K562 (cell line): ENCODE measurements around the gene ZNF626. TPM values are rescaled to one million over a fixed set of nuclear protein-coding genes. Genes with fewer than 3 reads are reported as not detected.

ENCODE experiments used
- E2F6 ChIP-seq, 2 experiments: IDR thresholded peaks; 2 replicates each; pipeline ENCODE4 v1.6.1; 2011; ENCODE audit warnings: borderline replicate concordance in 1 of 2, control low read depth in 1 of 2, low read depth in 1 of 2, low read length in 1 of 2, mild to moderate bottlenecking in 1 of 2, mixed read lengths in 1 of 2, moderate library complexity in 1 of 2; ENCODE audit not compliant: insufficient read depth in 1 of 2, insufficient read length in 1 of 2, poor library complexity in 1 of 2, severe bottlenecking in 1 of 2; ENCODE audit errors: extremely low read depth in 1 of 2
- KLF10 ChIP-seq: fragments of 250-450 bp; sonication (Bioruptor Pico); IDR thresholded peaks from 2 replicates; pipeline ENCODE4 v1.6.1; 2021; ENCODE audit warnings: matching md5 sums
- MTA3 ChIP-seq: fragments of 450-650 bp; formaldehyde crosslinking; IDR thresholded peaks from 2 replicates; pipeline ENCODE4 v1.6.1; 2017; ENCODE audit warnings: mild to moderate bottlenecking, borderline replicate concordance
- PCBP1 ChIP-seq: fragments of 200-400 bp; formaldehyde crosslinking; IDR thresholded peaks from 2 replicates; pipeline ENCODE4 v1.6.1; 2018; ENCODE audit warnings: mild to moderate bottlenecking, low read depth, low read length; ENCODE audit not compliant: poor library complexity, severe bottlenecking
- PHF20 ChIP-seq: fragments of 450-650 bp; IDR thresholded peaks from 2 replicates; pipeline ENCODE4 v1.6.1; 2018; ENCODE audit not compliant: partially characterized antibody
- TARDBP ChIP-seq: fragments of 450-650 bp; IDR thresholded peaks from 2 replicates; pipeline ENCODE4 v1.6.1; 2016
- TBP ChIP-seq: optimal IDR thresholded peaks from 2 replicates; pipeline ENCODE3; 2011; ENCODE audit warnings: low read depth, low read length, improper control_type of control experiment
- TCF7L2 ChIP-seq: fragments of 150-350 bp; IDR thresholded peaks from 2 replicates; pipeline ENCODE4 v1.6.1; 2016; ENCODE audit warnings: low read depth, mild to moderate bottlenecking, low read length, moderate library complexity
- TEAD4 ChIP-seq, 2 experiments: sonication (generic) in 1 of 2; formaldehyde crosslinking in 1 of 2; IDR thresholded peaks; 2 replicates each; pipeline versions ENCODE4 v1.6.1 to v1.8.0; 2012 to 2022; ENCODE audit warnings: borderline replicate concordance in 1 of 2, inconsistent platforms in 1 of 2, low read length in 1 of 2, mild to moderate bottlenecking in 1 of 2, missing genetic modification reagents in 1 of 2
- ZHX1 ChIP-seq: fragments of 150-350 bp; conservative IDR thresholded peaks from 2 replicates; pipeline ENCODE4 v1.6.1; 2014; ENCODE audit warnings: low read length
- ZNF165 ChIP-seq: fragments of 250-450 bp; sonication (Bioruptor Pico); IDR thresholded peaks from 2 replicates; pipeline ENCODE4 v1.4.0; 2020; ENCODE audit warnings: borderline replicate concordance
- polyA plus RNA-seq, 8 experiments: library from polyadenylated mRNA; depleted of rRNA in 4 of 8; stranded (reverse) in 5 of 8; unstranded in 3 of 8; fragments of >200 nt; fragmentation: Nextera tagmentation in 2 of 8; fragmentation: Illumina TruSeq in 1 of 8; extraction: Ambion mirVana in 2 of 8; extraction: Trizol in 1 of 8; gene quantifications; 2 replicates each; pipeline versions ENCODE4 v1.2.1 to v1.2.3, GENCODE V29; 2011 to 2014; ENCODE audit warnings: inconsistent platforms in 1 of 8, missing spikeins in 1 of 8
- total RNA-seq, 7 experiments: library from RNA; depleted of rRNA in 6 of 7; stranded (reverse); fragments of >200 nt in 6 of 7; fragmentation: Illumina TruSeq in 2 of 7; extraction: Trizol in 2 of 7; gene quantifications; 2 replicates each; pipeline versions ENCODE4 v1.2.1 to v1.2.3, GENCODE V29; 2011 to 2021; ENCODE audit warnings: low replicate concordance in 1 of 7
- TF ChIP-seq, protein P1 (sequence below): fragments of 450-650 bp; IDR thresholded peaks from 2 replicates; pipeline ENCODE4 v1.6.1; 2016; ENCODE audit warnings: mild to moderate bottlenecking, moderate library complexity

The ZNF626 gene
- total and polyA plus RNA-seq, 9 of the 15 experiments (the other 6 are each of a cell fraction or from before 2014, with no cell fraction given) = 1.6 to 7.7 (median 4.1) TPM

DNA sequence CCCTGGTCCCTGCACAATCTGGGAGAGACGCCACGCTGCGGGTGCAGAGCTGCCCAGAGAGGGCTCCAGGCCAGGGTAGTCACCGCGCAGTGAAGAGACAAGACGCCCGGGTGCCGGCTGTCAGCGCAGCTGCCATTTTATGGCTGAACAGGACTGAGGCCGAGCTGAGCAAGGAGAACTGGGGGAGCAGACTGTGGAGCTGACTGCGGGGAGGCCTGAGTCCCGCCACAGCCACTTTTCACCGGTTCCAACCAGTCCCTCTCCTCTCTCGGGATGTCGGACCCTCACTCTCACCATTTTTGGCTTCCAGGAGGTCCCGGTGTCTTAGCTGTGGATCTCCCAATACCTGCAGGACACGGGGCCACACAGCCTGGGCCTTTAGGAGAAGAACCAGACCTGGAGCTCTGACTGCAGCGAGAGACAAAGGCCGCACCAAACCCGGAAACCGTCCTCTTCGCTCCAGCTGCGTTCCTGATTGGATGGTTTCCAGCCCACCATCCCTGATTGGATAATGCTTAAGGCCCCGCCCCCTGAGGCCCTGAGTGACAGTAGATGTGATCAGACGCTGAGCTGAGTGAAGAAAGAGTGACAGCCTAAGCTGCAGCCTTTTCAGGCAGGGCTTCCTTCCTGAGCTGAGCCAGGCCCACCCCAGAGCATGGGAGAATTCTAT is at the start of gene ZNF626 (continued):
- TF ChIP-seq, protein P1, sequence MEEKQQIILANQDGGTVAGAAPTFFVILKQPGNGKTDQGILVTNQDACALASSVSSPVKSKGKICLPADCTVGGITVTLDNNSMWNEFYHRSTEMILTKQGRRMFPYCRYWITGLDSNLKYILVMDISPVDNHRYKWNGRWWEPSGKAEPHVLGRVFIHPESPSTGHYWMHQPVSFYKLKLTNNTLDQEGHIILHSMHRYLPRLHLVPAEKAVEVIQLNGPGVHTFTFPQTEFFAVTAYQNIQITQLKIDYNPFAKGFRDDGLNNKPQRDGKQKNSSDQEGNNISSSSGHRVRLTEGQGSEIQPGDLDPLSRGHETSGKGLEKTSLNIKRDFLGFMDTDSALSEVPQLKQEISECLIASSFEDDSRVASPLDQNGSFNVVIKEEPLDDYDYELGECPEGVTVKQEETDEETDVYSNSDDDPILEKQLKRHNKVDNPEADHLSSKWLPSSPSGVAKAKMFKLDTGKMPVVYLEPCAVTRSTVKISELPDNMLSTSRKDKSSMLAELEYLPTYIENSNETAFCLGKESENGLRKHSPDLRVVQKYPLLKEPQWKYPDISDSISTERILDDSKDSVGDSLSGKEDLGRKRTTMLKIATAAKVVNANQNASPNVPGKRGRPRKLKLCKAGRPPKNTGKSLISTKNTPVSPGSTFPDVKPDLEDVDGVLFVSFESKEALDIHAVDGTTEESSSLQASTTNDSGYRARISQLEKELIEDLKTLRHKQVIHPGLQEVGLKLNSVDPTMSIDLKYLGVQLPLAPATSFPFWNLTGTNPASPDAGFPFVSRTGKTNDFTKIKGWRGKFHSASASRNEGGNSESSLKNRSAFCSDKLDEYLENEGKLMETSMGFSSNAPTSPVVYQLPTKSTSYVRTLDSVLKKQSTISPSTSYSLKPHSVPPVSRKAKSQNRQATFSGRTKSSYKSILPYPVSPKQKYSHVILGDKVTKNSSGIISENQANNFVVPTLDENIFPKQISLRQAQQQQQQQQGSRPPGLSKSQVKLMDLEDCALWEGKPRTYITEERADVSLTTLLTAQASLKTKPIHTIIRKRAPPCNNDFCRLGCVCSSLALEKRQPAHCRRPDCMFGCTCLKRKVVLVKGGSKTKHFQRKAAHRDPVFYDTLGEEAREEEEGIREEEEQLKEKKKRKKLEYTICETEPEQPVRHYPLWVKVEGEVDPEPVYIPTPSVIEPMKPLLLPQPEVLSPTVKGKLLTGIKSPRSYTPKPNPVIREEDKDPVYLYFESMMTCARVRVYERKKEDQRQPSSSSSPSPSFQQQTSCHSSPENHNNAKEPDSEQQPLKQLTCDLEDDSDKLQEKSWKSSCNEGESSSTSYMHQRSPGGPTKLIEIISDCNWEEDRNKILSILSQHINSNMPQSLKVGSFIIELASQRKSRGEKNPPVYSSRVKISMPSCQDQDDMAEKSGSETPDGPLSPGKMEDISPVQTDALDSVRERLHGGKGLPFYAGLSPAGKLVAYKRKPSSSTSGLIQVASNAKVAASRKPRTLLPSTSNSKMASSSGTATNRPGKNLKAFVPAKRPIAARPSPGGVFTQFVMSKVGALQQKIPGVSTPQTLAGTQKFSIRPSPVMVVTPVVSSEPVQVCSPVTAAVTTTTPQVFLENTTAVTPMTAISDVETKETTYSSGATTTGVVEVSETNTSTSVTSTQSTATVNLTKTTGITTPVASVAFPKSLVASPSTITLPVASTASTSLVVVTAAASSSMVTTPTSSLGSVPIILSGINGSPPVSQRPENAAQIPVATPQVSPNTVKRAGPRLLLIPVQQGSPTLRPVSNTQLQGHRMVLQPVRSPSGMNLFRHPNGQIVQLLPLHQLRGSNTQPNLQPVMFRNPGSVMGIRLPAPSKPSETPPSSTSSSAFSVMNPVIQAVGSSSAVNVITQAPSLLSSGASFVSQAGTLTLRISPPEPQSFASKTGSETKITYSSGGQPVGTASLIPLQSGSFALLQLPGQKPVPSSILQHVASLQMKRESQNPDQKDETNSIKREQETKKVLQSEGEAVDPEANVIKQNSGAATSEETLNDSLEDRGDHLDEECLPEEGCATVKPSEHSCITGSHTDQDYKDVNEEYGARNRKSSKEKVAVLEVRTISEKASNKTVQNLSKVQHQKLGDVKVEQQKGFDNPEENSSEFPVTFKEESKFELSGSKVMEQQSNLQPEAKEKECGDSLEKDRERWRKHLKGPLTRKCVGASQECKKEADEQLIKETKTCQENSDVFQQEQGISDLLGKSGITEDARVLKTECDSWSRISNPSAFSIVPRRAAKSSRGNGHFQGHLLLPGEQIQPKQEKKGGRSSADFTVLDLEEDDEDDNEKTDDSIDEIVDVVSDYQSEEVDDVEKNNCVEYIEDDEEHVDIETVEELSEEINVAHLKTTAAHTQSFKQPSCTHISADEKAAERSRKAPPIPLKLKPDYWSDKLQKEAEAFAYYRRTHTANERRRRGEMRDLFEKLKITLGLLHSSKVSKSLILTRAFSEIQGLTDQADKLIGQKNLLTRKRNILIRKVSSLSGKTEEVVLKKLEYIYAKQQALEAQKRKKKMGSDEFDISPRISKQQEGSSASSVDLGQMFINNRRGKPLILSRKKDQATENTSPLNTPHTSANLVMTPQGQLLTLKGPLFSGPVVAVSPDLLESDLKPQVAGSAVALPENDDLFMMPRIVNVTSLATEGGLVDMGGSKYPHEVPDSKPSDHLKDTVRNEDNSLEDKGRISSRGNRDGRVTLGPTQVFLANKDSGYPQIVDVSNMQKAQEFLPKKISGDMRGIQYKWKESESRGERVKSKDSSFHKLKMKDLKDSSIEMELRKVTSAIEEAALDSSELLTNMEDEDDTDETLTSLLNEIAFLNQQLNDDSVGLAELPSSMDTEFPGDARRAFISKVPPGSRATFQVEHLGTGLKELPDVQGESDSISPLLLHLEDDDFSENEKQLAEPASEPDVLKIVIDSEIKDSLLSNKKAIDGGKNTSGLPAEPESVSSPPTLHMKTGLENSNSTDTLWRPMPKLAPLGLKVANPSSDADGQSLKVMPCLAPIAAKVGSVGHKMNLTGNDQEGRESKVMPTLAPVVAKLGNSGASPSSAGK = no peak
- TF ChIP-seq PCBP1 (no peak), ZHX1 (no peak), KLF10 (no peak), E2F6 (IDR thresholded peaks at IDR 0.05; ENCODE audit: borderline replicate concordance in 1 of 2, extremely low read depth in 1 of 2, insufficient read depth in 1 of 2, insufficient read length in 1 of 2, low read depth in 1 of 2, low read length in 1 of 2, poor library complexity in 1 of 2, severe bottlenecking in 1 of 2) (no peak), TARDBP (no peak), PHF20 (peak; percentile 39), TCF7L2 (no peak), TBP (peak; percentile 77), TEAD4 (IDR thresholded peaks at IDR 0.05; ENCODE audit: low read length) (no peak), TEAD4 (CRISPR knock-in tag; IDR thresholded peaks at IDR 0.05; ENCODE audit: borderline replicate concordance) (no peak), ZNF165 (CRISPR knock-in tag) (no peak), MTA3 (peak; percentile 68; the same call in 1 of the 2 replicates)
